Forelimb muscle (tissue), 1 donor: Measurements from ENCODE around the gene CDKL1. TPM values are rescaled to one million over a fixed set of nuclear protein-coding genes. Genes with fewer than 3 reads are reported as not detected.

ENCODE experiments used
- DNase-seq: peaks from one replicate; pipeline ENCODE4 v3.0.0-alpha.2; 2013; ENCODE audit warnings: low read depth
- polyA plus RNA-seq: library from polyadenylated mRNA; unstranded; fragments of 120-200 nt; gene quantifications from one replicate; pipeline ENCODE4 v1.2.1, GENCODE V29; 2013; ENCODE audit not compliant: insufficient read length

CDKL1 gene
- 3.7 TPM for polyA plus RNA-seq

DNA sequence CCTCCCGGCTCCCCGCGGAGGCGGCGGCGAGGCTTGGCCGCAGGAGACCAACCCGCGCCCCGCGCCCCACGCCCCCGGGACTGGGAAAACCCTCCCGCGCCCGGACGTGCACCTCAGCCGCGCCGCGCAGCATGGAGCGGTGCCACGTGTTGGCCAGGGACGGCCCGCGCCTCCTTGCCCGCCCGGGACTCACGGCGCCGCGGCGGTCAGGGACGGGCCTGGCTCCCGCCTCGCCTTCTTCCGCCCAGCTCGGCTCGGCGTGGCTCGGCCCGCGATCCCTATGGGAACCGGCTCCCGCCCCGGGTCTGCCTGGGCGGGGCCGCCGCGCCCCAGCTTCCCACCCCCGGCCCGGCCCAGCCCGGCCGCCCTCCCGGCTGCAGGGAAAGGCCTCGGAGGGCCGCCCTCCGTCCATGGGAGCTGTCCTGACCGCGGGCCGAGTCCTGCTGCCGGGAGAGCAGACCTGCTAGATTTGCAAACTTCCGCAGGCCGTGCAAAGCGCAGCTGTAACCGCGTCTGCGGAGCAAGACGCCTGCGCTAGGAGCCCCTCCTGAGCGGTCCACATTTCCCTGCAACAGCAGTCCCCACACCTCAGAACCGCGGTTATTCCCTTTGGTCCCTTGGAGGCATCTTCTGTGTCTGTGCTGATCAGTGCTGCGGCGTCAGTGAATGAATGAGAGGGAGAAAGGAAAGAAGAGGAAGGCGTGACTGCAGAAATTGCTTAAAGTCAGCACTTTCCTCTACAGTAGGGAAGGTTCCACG, at the start of gene CDKL1:
CDKL1 (minus strand) TSS at position 251 of the 759 bp plus-strand sequence. CDS start 1,013 bp downstream, outside the sequence.
- DNase-seq: no peak

DNA sequence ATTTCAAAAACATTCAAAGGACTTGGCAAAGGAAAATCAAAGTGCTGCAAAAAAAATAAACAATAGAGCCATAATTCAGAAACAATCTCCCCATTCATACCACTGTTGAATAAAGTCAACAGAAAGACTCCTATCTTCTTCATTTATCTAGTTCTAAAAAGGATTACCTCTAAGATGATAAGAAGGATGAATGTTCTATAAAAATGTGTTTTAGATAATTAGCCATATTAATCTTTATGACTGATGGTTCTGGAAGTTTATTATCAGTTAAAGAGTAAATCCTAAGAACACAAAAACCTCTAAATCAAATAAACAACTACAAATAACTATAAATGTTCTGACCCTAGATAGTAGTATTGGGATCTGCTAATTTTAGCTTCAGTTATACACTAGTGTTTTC, 37.8 kb upstream of the CDKL1 start:
- DNase-seq: no peak

DNA sequence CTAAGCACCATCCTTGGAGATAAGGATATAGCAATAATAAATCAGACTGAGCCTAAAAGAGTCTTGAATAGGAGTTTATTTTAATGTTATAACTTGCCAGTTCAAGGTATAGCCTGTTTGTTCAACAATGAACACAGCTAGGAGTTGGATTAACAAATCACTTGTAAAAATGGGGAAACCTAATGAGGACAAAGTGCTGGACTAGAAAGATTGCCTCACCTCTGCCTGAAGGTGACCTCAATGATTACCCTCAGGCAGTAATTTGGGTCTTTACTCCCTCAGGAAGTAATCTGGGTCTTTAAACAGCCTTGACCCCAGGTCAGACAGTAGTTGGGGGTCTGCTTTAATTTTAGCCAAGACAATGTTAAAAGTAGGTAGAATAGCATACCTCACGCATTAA, 35.5 kb upstream of the CDKL1 start:
- DNase-seq: no peak

DNA sequence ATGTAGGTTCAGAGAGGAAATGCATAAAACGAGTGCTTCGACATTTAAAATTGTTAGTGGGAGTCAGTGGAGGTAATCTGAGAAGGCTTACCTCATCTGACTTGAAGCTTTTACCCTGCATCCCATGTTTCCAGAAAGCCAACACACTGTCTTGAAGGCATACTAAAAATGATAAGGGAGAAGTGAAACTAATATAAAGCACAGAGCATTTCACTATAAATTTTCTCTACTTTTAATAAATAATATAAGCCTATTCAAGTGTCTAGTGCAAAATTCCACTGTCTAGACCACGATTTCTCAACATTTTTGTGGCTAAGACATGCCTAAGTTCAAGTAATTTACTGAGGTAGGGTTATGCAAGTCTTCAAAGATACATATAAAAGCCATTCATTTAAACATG, 29.1 kb upstream of the CDKL1 start:
- no peak for DNase-seq

DNA sequence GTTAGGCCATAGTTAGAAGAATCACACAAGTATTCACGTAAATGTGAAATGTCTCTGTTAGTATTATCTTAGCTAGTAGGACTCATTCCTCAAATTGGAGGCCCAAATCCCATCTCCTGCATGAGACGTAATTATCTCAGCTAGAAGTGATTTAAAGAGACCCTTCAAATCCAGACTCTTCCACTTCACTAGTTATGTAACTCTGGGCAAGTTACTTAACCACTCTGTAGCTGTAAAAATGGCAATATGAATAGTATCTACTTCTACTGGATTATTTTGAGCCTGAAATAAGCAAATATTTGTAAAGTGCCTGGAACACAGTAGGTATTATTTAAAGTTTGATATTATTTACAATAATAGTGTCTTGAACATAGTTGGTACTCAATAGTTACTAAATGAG, 28.4 kb upstream of the CDKL1 start:
- DNase-seq: no peak

DNA sequence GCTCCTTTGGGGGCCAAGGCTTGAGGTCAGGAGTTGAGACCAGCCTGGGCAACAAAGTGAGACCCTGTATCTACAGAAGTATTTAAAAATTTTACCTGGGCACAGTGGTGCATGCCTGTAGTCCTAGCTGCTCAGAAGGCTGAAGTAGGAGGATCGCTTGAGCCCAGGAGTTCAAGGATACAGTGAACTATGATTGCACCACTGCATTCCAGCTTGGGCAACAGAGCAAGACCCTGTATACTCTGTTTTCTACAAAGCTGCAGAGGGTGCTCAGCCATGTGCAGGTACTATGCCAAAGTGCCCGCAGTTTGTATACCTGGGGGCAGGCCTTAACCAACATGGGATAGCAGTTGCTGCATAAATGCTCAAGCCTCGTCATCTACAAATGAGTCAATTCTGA, 26.8 kb upstream of the CDKL1 start:
- no peak for DNase-seq

DNA sequence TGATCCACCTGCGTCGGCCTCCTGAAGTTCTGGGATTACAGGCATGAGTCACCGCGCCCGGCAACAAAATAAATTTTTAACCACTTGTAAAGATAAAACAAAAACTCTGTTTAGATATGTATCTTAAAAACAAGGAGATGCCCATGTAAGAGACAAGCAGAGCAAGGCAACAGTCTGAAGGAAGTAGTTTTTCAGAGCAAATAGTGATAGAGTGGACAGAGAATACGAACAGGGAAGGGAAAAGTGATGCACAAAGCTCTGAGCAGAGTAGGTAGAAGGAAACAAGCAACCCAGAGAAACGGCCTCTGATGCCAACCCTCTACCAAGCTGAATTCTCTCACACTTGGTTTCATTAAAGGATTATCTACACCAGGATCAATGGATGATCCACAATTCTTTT, 24.8 kb upstream of the CDKL1 start:
- no peak for DNase-seq

DNA sequence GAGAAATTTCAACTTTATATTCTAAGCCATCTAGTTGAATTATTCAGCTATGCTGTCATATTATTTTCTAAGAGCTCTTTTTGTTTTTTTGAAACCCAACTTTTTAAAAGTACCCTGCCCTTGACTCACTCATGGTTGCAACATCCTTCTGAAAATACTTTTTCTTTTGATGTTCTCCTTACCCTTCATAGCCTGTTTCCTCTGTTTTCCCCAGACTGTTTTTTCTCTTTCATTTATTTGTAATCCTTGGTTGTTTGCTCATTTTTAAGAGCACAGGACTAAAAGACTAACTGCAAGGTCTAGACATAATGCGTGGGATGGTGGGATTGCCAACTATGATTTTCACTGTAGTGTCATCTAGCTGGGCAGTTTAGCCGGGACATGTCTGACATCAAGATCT, 21.2 kb upstream of the CDKL1 start:
- DNase-seq: no peak

DNA sequence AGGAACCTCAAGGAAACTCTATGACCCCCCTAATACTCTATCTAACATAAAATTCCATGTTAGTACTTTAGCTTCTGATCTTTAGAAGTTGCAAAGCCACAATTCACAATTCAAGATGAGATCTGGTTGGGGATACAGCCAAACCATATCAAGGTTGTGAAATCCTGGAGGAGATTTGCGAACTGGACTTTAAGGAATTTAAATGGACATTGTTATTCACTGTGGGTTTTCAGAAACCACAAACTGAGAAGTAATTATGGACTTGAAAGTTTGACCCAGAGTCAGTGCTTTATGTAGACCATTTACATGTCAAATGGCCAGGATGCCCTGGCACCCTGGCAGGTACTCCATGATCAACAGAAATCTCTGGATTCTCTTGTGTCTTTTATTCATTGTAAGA, 14.2 kb upstream of the CDKL1 start:
- DNase-seq: no peak

DNA sequence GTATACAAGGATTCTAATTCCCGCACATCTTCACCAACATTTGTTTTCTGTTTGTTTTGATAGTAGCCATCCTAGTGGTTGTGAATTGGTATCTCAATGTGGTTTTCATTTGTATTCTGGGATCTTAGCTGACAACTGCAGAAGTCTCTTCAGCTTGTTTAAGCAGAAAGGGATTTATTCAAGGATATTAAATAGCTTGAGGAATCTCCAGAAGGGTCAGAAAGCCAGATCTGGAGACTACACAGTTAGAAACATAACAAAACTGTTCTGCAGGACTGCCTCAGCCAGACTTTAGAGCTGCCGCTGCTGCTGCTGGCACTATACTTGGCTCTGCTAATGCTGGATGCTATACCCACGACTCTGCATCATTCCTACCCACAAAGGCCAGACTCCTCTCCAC, 13.4 kb upstream of the CDKL1 start:
- no peak for DNase-seq

DNA sequence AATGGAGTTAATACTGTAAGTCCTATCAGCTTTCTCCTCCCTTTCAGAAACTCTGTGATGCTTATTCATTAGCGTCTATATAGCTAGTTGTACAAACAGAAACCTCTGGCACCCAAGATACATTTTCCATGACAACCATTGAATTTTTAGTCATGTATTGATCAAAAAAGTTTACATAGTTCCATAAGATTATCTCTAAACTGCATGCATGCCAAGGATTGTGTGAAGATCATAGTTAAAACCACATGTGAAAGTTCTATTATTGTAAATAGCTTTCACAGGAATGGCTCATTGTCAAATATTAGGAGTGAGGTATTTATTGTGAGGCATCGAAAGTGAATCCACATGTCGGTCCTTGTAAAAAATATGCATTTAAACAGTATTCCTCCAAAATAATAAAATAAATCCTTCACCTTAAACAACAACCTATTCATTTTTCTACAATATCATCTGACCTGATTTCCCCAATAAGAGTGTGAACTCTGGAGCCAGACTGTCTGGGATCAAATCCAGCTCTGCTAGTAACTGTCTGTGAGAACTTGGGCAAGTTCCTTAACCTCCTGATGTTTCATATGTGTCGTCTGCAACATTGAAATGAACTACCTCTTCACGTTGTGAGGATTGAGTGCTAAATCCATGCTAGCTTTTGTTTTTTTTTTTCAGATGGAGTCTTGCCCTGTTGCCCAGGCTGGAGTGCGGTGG, 10.6 kb upstream of the CDKL1 start:
- no peak for DNase-seq

DNA sequence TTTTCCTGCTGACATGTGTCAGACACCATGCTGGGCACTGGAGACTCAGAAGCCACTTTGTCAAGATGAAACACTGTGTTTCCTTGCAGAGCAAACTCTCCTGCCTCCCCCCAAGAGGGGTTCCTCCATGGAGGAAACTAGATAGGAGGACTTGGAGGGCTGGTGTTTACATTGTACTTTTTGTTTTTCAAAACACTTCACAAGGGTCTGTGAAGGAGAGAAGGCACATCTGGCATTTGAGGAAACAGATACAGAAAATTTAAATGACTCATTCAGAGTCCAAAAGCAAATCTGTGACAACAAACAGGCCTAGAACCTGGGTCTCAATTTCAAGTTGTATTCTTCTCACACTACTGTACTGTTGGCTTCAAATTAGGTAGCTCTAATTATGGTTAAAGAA, 6.7 kb upstream of the CDKL1 start:
- no peak for DNase-seq

DNA sequence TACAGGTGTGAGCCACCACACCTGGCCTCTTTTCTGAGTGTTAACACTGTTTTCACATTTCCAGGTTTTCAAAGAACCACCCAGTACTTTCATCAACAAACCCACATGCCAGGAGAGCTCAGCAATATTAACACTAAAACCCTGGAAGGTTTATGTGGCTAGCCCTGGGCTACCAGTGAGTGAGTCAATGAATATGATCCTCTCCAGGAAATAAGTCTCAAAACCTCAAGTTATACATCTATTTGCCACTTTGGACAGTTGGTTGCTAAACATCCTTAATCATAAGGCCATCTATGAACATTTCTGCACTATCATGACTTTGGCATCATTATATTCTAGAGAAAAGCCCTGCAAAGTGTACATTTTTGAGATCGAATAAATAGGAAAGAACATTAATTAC, 6.3 kb upstream of the CDKL1 start:
- no peak for DNase-seq

DNA sequence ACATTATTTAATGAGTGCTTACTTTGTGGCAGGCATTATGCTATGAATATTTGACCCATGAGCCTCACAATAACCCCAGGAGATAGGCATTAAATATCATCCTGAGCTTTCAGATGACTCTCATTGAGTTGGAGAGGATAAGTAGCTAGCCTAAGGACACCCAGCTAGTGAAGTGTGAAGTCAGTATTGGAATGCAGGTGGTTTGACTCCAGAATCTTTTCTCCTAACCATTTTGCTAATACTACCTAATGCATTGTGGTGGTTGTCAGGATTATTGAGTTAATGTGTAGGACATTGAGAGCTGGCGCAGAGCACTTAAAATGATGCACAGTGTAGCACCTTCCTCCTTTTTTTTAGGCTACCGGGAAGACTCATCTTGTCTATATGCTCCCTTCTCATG, 3.8 kb upstream of the CDKL1 start:
- no peak for DNase-seq

DNA sequence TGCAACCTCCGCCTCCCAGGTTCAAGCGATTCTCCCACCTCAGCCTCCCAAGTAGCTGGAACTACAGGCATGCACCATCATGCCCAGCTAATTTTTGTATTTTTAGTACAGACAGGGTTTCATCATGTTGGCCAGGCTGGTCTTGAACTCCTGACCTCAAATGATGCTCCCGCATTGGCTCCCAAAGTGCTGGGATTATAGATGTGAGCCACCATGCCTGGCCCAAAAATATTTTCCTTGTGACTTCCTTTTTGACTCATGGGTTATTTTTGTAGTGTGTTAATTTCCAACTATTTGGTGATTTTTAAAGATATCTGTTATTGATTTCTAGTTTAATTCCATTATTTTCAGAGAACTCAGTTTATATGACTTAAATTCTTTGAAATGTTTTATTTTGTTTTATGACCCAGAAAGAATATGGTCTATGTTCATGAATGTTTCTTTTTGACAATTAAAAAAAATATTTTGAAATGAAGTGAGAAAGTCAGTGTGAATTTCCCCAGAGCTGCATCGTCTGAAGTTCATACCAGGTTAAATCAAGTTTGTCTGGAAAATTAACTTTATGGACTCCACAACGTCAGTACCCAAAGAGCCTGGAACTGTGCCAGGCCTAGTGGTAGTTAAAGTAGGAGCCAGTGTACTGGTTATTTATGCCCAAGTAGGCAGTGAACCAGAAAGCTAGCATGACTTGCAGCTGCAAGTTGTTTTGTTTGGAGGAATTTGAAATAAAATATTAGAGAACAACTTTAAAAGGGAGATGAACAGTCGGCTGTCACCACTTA, 2.8 kb upstream of the CDKL1 start:
- DNase-seq: no peak

DNA sequence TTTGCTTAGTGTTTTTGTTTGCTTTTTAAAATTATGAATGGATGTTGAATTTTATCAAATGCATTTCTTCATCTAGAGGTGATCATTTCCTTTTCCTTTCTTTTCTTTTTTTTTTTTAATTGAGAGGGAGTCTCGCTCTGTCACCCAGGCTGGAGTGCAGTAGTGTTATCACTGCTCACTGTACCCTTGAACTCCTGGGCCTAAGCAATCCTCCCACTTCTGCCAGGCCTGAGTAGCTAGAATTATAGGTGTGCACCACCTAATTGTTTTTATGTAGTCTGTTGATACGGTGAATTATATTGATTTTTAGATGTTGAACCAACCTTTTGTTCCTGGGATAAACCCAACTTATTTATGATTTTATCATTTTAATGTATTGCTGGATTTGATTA, 1.5 kb upstream of the CDKL1 start:
- no peak for DNase-seq

DNA sequence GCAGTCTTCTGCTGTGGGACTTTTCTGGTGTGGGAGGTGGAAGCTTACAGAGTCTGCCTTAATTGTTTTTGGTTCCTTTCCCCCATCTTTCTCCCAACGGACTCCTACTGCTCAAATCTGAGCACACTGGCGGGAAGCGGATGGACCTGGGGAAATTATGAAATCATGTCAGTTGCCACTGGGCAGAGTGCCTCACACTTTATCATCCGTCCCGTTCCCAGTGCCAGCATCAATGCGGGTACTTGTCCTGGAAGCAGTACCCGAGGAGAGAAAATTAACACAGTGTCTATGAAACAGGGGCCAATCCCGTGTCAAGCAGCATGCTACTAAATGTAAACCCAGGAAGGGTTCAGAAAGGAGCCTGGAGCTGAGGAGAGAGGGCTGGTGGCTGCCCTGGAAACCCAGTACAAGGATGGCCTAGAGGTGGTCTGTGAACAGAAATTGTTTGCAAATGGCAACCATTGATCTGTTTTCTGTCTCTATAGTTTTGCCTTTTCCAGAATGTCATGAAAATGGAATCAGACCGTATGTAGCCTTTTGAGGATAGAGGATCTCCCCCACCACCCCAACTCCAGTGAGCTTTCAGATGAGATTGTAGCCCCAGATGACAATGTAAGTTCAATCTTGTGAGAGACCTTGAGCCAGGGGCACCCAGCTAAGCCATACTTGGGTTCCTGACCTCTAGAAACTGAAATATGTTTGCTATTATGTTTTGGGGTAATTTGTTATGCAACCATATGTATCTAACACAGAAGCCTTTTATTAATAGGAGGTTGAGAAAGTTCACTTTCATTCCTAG, 908 bp upstream of the CDKL1 start:
- DNase-seq: no peak

DNA sequence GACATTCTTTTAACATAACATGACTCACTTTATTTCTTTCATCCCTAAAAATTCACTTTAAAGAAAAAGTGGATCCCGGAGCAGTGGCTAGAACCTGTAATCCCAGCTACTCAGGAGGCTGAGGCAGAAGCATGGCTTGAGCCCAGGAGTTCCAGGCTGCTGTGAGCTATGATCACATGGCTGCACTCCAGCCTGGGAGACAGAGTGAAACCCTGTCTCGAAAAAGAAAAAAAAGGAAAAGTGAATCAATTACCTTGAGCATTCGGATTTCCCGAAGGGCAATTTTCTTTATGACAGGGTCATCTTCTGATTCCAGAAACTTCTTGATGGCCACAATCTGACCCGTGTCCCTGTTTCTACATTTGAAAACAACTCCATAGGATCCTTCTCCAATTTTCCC, 1.2 kb downstream of the CDKL1 start:
- DNase-seq: no peak

DNA sequence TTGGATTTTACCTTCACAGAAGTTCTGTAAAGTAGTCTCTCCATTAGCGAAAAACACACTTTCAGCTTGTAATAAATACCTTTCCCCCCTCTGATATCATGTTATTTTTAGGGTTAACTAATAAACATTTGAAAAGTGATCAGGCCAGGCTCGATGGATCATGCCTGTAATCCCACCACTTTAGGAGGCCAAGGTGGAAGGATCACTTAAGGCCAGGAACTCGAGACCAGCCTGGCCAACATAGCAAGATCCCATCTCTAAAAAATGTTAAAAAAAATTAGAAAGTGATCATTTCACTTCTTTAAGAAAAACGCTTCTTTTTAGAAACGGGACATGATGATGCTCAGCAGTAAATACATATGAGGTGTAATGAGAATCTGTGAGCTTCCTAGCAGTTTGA, 2.0 kb downstream of the CDKL1 start:
- no peak for DNase-seq

DNA sequence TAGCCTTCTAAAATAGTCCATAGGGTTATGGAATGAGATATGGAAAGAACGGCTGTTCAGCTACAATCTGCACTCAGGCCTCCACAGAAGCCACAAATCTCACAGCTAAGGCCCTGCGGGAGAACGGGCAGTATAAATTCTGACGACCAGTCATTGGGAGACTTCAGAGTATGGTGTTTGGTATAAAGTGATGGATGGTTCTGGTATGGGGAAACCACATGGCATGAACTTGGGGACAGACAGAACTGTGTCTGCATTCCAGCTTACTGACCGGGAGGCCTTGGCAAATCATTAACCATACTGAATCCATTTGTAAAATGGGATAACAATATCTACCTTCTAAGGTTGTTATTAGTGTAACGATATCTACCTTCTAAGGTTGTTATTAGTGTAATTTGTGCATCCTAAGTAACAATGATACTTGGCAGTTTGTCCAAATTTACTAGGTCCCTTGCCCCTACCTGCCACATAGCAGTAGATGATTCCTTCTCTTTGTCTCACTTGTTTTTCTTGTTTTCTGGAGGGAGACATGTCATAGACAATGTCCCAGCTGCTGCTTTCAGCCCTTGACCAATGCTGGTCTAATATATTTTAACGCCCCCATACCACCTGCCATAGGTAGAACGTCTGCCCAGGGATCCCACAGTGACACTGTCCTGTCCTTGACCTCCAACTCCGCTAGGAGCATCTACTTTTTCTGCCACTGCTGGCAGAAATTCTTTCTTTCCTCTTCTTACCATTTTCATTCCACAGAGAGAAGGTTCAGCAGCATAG, 6.8 kb downstream of the CDKL1 start:
- DNase-seq: no peak

DNA sequence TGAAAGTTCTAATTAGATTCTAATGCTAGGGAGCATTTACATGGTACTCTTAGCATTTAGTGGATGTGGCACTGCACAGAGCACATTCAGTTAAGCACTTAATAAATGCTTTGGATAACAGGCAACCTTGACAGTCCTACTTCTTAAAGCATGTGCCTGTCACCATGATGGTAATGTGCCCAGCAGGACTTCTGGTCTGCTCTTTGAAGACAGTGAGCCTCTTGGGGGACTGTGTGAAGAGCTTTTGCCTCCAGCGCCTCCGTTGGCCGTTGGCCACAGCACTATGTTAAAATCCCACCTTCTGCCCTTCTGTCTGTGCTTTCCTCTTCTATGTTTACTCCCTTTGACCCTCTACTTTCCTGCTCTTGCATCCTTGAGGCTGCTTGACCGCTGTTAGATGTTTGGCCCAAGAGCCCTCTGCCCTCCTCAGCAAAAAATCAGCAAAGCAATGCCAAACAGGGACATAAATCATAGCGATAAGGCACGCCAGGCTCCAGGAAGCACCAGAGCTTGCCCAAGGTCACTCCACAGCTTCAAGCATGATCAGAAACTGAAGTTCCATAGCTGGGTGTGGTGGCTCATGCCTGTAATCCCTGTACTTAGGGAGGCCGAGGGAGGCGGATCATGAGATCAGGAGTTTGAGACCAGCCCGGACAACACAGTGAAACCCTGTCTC, 8.3 kb downstream of the CDKL1 start:
- no peak for DNase-seq
